ENCODE measurements around the gene COX6B2. TPM values are rescaled to one million over a fixed set of nuclear protein-coding genes. Genes with fewer than 3 reads are reported as not detected.

Gene COX6B2
- total and polyA plus RNA-seq, 4 donors: not detected

- TF ChIP-seq REST (IDR thresholded peaks at IDR 0.05) (no peak), TAF1 (conservative IDR thresholded peaks at IDR 0.05) (no peak), NR2F2 (IDR thresholded peaks at IDR 0.05) (no peak), EGR1 (IDR thresholded peaks at IDR 0.05; ENCODE audit: low read depth in 2 of 2) (no peak)
- TF ChIP-seq, protein P1, sequence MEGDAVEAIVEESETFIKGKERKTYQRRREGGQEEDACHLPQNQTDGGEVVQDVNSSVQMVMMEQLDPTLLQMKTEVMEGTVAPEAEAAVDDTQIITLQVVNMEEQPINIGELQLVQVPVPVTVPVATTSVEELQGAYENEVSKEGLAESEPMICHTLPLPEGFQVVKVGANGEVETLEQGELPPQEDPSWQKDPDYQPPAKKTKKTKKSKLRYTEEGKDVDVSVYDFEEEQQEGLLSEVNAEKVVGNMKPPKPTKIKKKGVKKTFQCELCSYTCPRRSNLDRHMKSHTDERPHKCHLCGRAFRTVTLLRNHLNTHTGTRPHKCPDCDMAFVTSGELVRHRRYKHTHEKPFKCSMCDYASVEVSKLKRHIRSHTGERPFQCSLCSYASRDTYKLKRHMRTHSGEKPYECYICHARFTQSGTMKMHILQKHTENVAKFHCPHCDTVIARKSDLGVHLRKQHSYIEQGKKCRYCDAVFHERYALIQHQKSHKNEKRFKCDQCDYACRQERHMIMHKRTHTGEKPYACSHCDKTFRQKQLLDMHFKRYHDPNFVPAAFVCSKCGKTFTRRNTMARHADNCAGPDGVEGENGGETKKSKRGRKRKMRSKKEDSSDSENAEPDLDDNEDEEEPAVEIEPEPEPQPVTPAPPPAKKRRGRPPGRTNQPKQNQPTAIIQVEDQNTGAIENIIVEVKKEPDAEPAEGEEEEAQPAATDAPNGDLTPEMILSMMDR (IDR thresholded peaks at IDR 0.05; ENCODE audit: low read depth, low read length, missing input control): no peak
Measured at GRCh38 chr19:55376241-55376933, 21.9 kb upstream of the COX6B2 start, which contains the start of gene TMEM190 (continued).

DNA sequence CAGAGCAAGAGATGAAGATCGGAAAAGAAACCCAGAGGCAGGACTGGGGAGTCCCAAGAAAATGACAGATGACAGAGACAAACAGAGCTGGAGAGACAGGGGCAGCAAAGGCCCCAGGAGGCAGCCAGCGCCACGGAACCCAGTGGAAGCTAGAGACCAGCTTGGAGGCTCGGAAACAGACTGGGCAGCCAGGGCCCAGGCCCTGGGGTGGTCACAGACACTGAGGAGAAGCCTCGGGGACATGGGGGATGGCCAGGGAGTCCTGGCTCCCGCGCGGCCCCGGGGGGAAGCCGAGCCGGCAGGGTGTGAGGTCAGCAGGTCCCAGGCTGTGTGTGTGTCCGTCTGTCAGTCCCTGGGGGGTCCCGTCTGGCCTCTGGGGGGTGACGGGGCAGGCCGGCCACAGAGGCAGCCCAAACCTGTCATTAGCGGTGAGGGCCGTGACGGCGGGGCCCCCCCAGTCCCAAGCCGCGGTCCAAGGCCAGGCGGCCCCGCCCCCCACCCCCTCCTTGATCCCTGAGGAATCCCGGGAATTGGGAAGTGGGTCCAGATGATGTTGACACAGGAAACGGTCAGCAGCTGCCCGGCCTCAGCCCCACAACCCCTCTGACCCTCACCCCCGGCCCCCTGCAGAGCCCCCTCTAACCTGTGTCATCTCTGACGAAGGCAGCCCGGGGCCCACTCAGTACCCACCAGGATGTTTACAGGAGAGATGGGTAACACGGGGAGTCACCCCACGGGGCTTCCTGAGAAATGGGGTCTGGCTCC is 19.7 kb upstream of the COX6B2 start:
- WGBS: 8% methylated on average over 31 of the region's 31 CpGs
- Histone ChIP-seq H3K27ac (ENCODE audit: low read depth in 1 of 2, low read length in 2 of 2) (no peak overlapping the region), H3K4me3 (ENCODE audit: low read depth in 1 of 3, low read length in 3 of 3) (no peak overlapping the region), H3K4me1 (ENCODE audit: control insufficient read depth in 4 of 4, insufficient read depth in 4 of 4, low read length in 3 of 4) (peaks cover 0 to 6% (median 2%) of the 10 kb centered on the region in 4 donors), H3K27me3 (ENCODE audit: control insufficient read depth in 4 of 4, insufficient read depth in 4 of 4, low read length in 3 of 4) (peaks cover 0 to 13% (median 8%) of the 10 kb centered on the region in 4 donors), H3K9me3 (ENCODE audit: control insufficient read depth in 4 of 4, low read length in 3 of 4) (no peaks in the 10 kb centered on the region), H3K36me3 (ENCODE audit: control insufficient read depth in 4 of 4, insufficient read depth in 3 of 4, low read depth in 1 of 4, low read length in 3 of 4) (no peaks in the 10 kb centered on the region), H3K9ac (ENCODE audit: low read depth in 1 of 2, low read length in 2 of 2) (no peak overlapping the region)
- DNase-seq (ENCODE audit: low spot score): no peak
- TF ChIP-seq YY1 (IDR thresholded peaks at IDR 0.05) (no peak), NR2F2 (IDR thresholded peaks at IDR 0.05) (no peak), GABPA (IDR thresholded peaks at IDR 0.05 in 1 of 2, conservative IDR thresholded peaks at IDR 0.05 in 1 of 2) (no peak), RAD21 (IDR thresholded peaks at IDR 0.05) (no peak), FOXA1 (IDR thresholded peaks at IDR 0.05) (no peak), JUND (IDR thresholded peaks at IDR 0.05) (no peak), HNF4A (conservative IDR thresholded peaks at IDR 0.05) (no peak), EGR1 (IDR thresholded peaks at IDR 0.05; ENCODE audit: low read depth in 2 of 2) (no peak), RXRA (IDR thresholded peaks at IDR 0.05) (no peak), SP1 (IDR thresholded peaks at IDR 0.05) (no peak), TAF1 (conservative IDR thresholded peaks at IDR 0.05) (no peak), ZBTB33 (IDR thresholded peaks at IDR 0.05) (no peak), ATF3 (IDR thresholded peaks at IDR 0.05) (no peak)
- TF ChIP-seq, protein P2, sequence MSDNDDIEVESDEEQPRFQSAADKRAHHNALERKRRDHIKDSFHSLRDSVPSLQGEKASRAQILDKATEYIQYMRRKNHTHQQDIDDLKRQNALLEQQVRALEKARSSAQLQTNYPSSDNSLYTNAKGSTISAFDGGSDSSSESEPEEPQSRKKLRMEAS (IDR thresholded peaks at IDR 0.05): no peak
- TF ChIP-seq, protein P1 (IDR thresholded peaks at IDR 0.05; ENCODE audit: low read depth, low read length, missing input control): no peak
